ENCODE data around the gene MRPL4. TPM values are rescaled to one million over a fixed set of nuclear protein-coding genes. Genes with fewer than 3 reads are reported as not detected.
A peak's percentile ranks its signal among the peaks of the same experiment; 100 is the strongest.

Gene MRPL4
- total RNA-seq: 29.3 TPM

DNA sequence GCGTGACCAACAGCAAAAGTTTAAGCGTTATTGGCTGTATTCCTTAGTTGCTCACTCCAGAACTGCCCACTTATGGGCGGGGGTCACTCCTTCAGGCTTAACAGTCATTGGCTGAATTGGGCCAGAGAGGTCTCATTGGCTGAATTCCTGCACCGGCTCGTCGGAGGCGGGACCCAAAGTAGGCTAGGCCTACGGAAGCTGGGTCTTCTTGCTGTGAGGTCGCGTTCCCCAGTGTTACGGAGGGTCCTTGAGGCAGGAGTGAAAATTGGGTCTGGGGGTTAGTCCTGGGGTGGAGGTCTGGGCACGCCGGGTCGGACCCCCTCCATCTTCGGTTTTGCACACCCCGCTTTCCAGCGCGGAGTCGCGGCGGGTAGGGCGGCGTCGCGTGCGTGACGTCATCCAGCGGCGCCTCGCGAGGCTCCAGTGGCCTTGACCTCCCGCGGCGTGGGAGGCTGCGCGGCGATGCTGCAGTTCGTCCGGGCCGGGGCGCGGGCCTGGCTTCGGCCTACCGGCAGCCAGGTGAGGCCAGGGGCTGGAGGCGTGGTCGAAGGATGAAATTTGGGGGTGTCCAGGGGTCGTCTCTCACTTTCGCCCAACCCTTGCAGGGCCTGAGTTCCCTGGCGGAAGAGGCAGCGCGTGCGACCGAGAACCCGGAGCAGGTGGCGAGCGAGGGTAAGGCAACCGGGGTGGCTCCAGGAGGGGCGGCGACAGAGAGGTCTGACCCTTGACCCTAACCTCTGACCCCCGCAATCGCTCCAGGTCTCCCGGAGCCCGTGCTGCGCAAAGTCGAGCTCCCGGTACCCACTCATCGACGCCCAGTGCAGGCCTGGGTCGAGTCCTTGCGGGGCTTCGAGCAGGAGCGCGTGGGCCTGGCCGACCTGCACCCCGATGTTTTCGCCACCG is at the start of gene MRPL4:
MRPL4 (plus strand) TSS at position 423 of the 903 bp plus-strand sequence; CDS start at position 463, 40 bp downstream.
- intact Hi-C loops (cut with DNase I): loop anchor here (10.0 kb wide), 1 partner anchor 317 kb away; the partner anchor contains the start of gene OLFM2
- peak; percentile 97 for ATAC-seq
- peak; percentile 96 for DNase-seq (ENCODE audit: low spot score)

DNA sequence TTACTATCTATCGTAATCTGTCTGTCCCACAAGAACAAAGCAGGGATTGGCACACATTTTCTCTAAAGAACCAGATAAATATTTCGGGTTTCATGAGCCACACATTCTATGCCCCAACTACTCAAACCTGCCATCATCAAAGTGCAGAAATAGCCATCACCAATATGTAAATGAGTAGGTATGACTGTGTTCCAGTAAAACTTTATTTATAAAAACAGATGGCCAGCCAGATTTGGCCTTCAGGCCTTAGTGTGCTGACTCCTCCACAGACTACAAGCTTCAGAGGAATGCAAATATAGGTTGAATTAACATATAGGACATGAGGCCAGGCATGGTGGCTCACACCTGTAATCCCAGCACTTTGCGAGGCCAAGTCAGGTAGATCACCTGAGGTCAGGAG is 48.3 kb upstream of the MRPL4 start:
- DNase-seq (ENCODE audit: low spot score) (no peak), ATAC-seq (no peak)
- intact Hi-C loops (cut with DNase I): no loop called here

- ATAC-seq (no peak), DNase-seq (ENCODE audit: low spot score) (no peak)
- intact Hi-C loops (cut with DNase I): no loop called here
Observed at GRCh38 chr19:10205636-10206035, 46.4 kb upstream of the MRPL4 start.

DNA sequence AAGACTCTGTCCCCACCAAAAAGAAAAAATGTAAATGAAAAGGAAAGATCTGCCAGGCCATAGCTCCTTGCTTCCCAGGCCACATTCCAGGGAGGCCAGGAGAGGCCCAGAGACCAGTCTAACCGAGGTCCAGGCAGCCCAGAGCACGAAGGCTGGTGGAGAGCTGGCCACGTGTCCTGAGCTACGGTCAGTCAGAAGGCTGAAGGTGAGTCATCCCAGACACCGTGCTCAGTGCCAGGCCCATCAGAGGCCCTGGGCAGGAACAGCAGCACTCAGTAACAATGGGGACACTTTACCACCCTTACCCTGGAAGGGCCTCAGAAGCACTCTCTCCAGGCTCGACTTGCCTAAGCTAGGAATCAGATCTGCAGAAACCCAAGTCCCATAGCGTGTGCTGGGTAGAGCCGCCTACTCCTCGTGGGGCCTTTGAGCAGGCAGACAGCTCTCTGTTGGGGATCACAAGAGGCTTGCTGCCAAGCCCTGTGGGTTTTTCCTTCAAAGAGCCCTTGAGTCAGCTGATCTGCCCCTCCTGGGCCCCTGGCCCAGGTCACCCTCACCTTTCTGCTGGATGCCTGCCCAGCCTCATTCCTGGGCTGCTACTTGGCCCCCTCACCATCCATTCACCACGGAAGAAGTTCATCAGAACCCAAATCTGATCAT is 45.7 kb upstream of the MRPL4 start:
- intact Hi-C loops (cut with DNase I): no loop called here

DNA sequence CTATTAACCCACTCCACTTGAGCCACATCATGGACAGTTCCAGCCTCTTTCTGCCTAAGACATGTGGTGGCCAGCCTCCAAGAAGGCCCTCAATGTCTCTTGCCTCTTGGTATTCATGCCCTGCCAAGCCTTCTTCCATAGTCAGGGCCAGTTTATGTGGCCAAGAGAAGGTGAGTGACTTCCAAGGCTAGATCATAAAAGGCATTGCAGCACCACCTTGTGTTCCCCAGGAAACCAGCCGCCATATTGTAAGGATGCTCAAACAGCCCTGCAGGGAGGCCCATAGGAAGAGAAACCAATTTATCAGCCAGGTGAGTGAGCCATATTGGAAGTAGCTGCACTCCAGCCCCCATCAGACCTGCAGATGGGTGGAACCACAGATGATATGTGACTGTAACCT is 45.0 kb upstream of the MRPL4 start:
- intact Hi-C loops (cut with DNase I): no loop called here
- DNase-seq (ENCODE audit: low spot score): no peak
- no peak for ATAC-seq

More for the DNA sequence above, 45.7 kb upstream of the MRPL4 start:
- ATAC-seq (no peak), DNase-seq (ENCODE audit: low spot score) (no peak)

DNA sequence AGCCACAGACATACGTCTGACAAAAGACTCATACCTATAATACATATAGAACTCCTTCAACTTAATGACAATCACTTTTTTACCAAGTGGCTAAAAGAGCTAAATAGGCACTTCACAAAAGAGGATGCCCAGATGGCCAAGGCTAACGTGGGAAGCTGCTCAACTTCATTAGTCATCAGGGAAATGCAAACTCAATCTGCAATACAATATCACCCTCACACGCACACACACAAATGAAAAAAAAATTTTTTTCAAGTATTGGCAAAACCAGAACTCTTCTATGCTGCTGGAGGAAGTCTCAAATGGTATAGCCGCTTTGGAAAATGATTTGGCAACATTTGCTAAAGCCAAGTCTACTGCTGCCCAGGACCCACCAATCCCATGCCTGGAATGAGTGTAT is 42.7 kb upstream of the MRPL4 start:
- ATAC-seq (no peak), DNase-seq (ENCODE audit: low spot score) (no peak)
- intact Hi-C loops (cut with DNase I): no loop called here

DNA sequence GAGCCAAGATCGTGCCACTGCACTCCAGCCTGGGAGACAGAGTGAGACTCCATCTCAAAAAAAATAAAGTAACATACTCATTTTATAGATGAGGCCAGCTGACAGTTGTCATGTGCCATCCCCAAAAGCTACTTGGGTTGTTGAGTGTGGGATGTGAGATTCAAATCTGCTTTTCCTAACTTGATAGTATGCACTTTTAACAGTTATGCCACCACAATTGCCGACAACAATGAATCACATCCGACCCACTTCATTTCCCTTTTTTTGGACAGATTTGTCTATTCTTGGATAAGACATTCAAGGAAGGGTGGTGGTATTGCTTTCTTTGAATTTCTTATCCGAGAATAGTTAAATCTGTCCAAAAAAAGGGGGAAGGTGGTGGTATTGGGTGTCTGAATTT is 41.0 kb upstream of the MRPL4 start:
- ATAC-seq (no peak), DNase-seq (ENCODE audit: low spot score) (no peak)
- intact Hi-C loops (cut with DNase I): no loop called here

DNA sequence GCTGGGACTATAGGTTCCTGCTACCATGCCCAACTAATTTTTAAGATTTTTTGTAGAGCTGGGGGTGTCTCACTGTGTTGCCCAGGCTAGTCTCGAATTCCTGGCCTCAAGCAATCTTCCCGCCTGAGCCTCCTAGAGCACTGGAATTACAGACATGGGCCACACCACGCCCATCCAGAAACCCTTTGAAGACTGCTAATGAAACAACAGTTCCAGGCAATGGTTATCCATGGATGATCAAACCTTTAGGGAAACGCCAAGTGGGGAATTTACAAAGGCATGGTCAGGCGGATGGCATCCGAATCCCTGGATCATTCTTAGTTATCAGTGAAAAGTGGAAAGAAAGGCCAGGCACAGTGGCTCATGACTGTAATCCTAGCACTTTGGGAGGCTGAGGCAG is 40.3 kb upstream of the MRPL4 start:
- no peak for ATAC-seq
- intact Hi-C loops (cut with DNase I): no loop called here
- no peak for DNase-seq (ENCODE audit: low spot score)

- no peak for DNase-seq (ENCODE audit: low spot score)
- intact Hi-C loops (cut with DNase I): no loop called here
- ATAC-seq: no peak
Observed at GRCh38 chr19:10214784-10215183, 37.2 kb upstream of the MRPL4 start.

DNA sequence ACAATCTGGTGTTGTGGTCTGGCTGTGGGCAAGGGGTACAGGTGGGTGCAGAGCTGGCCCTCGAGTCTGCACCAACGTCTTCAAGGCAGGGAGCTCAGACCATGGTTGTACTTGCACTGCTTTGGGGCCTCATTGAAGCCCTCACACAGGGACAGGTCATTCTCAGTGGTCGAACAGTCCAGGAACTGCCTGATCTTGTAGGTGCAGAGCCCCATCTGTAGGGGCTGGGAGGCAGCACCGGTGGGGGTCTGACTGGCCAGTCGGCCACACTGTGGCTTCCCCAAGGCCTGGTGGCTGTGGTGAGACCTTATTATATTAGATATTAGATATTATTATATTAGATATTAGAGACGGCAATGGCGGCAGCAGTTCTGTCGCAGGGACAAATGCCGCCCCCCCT is 34.9 kb upstream of the MRPL4 start:
- no peak for ATAC-seq
- intact Hi-C loops (cut with DNase I): no loop called here
- DNase-seq (ENCODE audit: low spot score): no peak

GRCh38 chr19:10219678-10220077 is 32.3 kb upstream of the MRPL4 start:
- intact Hi-C loops (cut with DNase I): no loop called here
- ATAC-seq: no peak
- DNase-seq (ENCODE audit: low spot score): no peak

DNA sequence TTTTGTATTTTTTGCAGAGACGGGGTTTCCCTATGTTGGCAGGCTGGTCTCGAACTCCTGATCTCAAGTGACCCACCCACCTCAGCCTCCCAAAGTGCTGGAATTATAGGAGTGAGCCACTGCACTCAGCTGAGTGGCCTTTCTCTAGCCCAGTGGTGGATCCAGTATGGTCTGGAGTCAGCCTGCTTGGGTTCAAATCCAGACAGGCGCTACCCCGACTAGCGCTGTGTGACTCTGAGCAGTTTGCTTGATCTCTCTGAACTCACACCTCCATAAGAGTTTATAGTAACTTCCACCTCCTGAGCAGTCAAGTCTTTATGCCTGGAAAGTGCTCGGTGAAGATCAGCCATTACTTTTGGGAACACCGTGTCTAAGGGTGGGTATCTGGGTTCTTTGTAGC is 31.3 kb upstream of the MRPL4 start:
- DNase-seq (ENCODE audit: low spot score) (no peak), ATAC-seq (no peak)
- intact Hi-C loops (cut with DNase I): no loop called here

DNA sequence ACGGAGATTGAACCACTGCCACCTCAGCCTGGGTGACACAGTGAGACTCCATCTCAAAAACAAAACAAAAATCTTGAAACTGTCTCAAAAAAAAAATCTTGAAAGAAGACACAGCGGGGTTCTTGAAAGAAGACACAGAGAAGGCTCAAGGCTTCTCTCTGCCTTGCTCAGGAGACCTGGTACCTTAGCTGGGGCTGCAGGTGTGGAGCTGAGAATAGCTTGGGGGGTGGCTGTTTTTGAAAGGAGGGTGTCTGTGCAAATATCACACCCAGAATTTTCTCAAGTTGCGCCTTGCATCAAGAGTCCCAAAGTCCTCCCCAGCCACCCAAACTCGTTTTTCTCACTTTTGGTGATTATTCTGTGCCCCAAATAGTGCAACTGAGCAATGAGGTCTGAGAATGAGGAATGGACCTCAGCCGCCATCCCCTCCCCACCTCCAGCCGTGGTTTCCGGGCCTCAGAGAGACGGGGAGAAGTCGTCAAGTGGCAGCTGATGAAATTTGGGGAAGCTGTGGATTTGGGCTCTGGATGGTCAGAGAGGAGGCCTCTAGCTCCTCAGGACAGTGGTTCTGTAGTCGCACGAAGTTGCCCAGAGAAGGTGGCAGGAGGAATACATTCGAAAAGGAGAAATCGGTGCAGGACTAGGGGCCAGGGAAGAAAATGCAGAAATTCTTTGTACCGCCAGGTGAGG is 29.7 kb upstream of the MRPL4 start:
- intact Hi-C loops (cut with DNase I): no loop called here
- ATAC-seq (no peak), DNase-seq (ENCODE audit: low spot score) (no peak)

DNA sequence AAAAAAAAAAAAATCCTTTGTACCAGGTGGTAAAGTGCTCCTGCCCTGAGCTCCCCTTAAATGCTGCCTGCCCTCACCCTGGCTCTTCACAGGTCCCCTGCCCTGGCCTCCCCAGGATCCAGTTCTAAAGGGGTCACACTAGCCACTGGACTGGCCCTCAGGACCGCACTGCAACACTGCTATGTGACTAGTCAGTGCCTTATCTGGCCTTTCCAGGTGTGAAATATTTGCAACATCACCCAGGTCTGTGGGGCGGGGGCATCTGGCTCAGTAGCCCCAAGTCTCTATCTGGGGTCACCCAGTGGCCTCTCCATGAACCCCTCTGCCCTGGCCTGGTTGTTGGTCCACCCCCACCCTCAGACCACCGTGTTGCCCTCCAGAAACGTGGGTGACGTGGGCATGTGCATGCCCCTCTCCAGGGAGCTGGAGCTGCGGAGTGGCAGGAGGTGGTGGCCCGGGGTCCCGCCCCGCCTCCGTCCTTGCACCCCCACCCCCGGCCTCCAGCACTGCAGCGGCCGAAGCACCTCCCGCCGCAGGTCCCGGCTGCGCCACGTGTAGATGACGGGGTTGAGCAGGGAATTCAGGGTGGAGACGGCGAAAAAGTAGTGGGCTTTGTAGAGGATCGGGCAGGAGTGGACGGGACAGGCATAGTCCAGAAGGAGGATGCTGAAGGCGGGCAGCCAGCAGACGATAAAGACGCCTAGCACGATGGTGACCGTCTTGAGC is 28.4 kb upstream of the MRPL4 start:
- DNase-seq (ENCODE audit: low spot score): no peak
- no peak for ATAC-seq
- intact Hi-C loops (cut with DNase I): no loop called here

- ATAC-seq: no peak
- no peak for DNase-seq (ENCODE audit: low spot score)
- intact Hi-C loops (cut with DNase I): no loop called here
Observed at GRCh38 chr19:10224337-10224736, 27.7 kb upstream of the MRPL4 start.

DNA sequence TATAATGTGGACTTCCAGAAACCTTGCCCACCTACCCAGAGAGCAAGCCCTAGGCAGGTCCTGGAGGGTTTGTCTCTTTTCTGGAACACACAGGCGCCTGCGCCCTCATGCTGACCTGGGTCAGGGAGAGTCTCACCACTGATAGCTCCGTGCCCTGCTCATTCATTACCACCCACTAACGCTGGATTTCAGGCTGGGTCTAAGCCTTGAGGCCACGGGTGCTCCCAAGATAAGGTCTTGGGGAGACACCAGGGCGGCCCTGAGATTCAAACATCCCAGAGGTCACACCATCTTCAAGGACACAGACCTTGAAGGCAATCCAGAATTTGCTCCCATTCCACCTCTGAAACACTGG is 26.0 kb upstream of the MRPL4 start:
- DNase-seq (ENCODE audit: low spot score) (no peak), ATAC-seq (peak; percentile 4)
- intact Hi-C loops (cut with DNase I): no loop called here

DNA sequence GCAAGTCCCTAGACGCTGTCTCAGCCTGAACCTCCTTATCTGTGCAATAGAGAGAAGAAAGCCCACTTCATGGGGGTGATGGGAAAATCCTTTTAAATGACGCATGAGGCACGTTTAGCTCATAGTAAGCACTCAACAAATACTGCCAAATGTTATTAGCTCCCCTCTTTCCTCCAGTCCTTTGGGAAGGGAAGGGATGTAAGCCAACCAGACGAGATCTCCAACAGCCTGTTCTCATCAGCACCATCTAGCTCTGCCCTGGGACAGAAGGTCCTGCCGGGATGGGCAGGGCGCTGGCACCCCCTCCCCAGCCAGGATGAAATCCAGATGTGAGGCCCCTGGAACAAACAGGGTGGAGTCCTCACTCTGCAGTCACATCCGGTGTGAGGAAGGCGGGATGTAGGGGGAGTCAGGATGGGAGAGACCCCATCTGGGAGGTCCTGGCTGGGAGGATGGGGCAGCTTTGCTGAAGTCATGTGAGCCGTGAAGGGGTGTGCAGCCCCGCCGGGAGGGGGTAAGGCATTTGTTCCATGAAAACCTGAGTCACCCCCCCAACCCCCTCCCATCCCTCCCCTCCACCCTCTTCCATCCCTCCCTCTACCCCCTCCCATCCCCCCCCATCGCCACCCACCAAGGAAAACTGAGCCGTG is 25.5 kb upstream of the MRPL4 start:
- intact Hi-C loops (cut with DNase I): no loop called here
- ATAC-seq: peak; percentile 86
- peak; percentile 85 for DNase-seq (ENCODE audit: low spot score)

DNA sequence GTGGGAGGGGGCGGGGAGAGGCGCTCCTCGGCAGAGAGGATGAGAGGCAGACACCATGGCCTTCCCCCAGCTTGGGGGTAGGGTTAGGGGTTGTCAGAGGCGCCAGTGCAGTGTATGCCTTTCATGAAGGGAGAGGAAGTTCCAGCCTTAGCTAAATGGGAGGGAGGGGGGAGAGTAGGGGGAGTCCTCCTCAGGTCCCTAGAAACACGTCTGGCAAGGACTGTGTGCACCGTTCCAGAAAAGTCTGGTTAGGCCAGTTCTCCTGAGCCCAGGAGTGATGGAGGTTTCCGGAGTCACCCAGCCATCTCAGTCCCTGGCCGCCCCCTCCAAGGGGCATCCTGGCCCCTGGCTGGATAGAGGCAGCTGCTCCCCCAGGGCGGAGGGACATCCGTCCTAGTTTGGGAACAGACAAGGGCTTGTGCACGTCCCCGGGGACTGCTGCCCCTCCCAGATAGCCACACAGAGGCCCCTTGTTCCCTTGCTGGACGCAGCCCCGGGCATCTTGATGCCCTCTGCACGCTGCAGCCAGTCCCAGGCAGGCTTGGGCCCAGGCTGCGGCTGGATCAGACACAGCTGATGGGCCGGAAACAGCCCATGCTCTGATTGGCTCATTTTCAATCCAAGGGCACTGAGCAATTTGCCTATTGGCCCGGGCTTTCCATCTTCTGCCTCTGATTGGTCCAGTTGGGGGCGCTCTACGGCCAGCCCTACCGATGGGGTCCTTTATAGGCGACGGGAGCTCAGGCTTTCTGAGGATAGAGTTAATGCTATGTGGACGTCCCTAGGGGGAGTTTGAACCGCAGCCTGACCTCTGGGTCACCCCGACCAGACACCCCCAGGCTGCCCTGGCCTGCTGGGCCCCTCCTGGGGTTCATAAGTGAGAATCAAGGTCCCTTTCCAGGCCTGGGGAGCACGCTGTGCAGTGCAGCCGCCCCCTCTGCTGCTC is 24.7 kb upstream of the MRPL4 start:
- ATAC-seq: peak; percentile 8
- intact Hi-C loops (cut with DNase I): no loop called here
- DNase-seq (ENCODE audit: low spot score): peak; percentile 81
